Tibial artery (tissue), 4 donors: ENCODE measurements around the gene GPRIN2.
"Not testable (repeated sequence)": the region's sequence is repeated elsewhere in the genome, so short reads cannot be mapped to it uniquely, and the experiment has no call there.

ENCODE experiments used
- DNase-seq, 2 donors: peaks; one replicate each; pipeline ENCODE4 v3.0.0-alpha.2; 2019
- H3K27ac ChIP-seq, 2 donors: fragments of 200-600 bp; sonication (generic) in 1 of 2; 1 replicate in 1 of 2; 2 replicates in 1 of 2; pipeline ENCODE4 v1.5.1; 2018 to 2019; ENCODE audit warnings: mild to moderate bottlenecking in 1 of 2
- H3K27me3 ChIP-seq, 2 donors: fragments of 200-600 bp; sonication (generic) in 1 of 2; one replicate each; pipeline versions ENCODE4 v1.5.1 to v1.6.0; 2016 to 2019
- H3K36me3 ChIP-seq, 3 donors: fragments of 200-600 bp; sonication (generic) in 2 of 3; one replicate each; pipeline ENCODE4 v1.5.1; 2016 to 2019; ENCODE audit warnings: mild to moderate bottlenecking in 2 of 3
- H3K4me1 ChIP-seq, 4 donors: fragments of 200-600 bp; sonication (generic) in 2 of 4; 1 replicate in 3 of 4; 2 replicates in 1 of 4; pipeline ENCODE4 v1.5.1; 2016 to 2019
- H3K4me3 ChIP-seq, 2 donors: fragments of 200-600 bp; sonication (generic) in 1 of 2; 1 replicate in 1 of 2; 2 replicates in 1 of 2; pipeline ENCODE4 v1.5.1; 2018 to 2019; ENCODE audit warnings: mild to moderate bottlenecking in 2 of 2
- H3K9me3 ChIP-seq, 3 donors: fragments of 200-600 bp; sonication (generic) in 1 of 3; one replicate each; pipeline ENCODE4 v1.5.1; 2016 to 2019
- CTCF ChIP-seq, 2 experiments: fragments of 200-600 bp in 1 of 2; fragments of 450-650 bp in 1 of 2; IDR thresholded peaks; one replicate each; pipeline ENCODE4 v1.5.1; 2017 to 2019; ENCODE audit warnings: antibody characterized with exemption in 2 of 2, mild to moderate bottlenecking in 1 of 2, moderate library complexity in 1 of 2
- intact Hi-C: fragments of 100-400 bp; cut with DNase I; formaldehyde crosslinking; loops from one replicate; pipeline ENCODE4 v1.15.0; 2023; ENCODE audit warnings: low total_unique reads

GPRIN2 gene

GRCh38 chr10:46515366-46515765 is 41.1 kb downstream of the GPRIN2 start:
- H3K27ac ChIP-seq, result no peak overlapping the region
- H3K27me3 ChIP-seq, result peaks cover 0 to 19% of the 10 kb centered on the region in 2 donors
- H3K9me3 ChIP-seq, result no peaks in the 10 kb centered on the region
- no peak for TF ChIP-seq CTCF (IDR thresholded peaks at IDR 0.05)
- no peaks in the 10 kb centered on the region for H3K36me3 ChIP-seq
- no peak overlapping the region for H3K4me3 ChIP-seq
- DNase-seq, result no peak
- intact Hi-C loops, result no loop called here
- H3K4me1 ChIP-seq, result no peaks in the 10 kb centered on the region

- intact Hi-C loops, result no loop called here
- peaks cover 0 to 19% of the 10 kb centered on the region in 2 donors for H3K27me3 ChIP-seq
- no peaks in the 10 kb centered on the region for H3K9me3 ChIP-seq
- H3K36me3 ChIP-seq, result no peaks in the 10 kb centered on the region
- H3K27ac ChIP-seq, result no peak overlapping the region
- no peaks in the 10 kb centered on the region for H3K4me1 ChIP-seq
- no peak overlapping the region for H3K4me3 ChIP-seq
- DNase-seq, result no peak
- TF ChIP-seq CTCF (IDR thresholded peaks at IDR 0.05), result no peak
Observed at GRCh38 chr10:46514899-46515298, 41.6 kb downstream of the GPRIN2 start.

GRCh38 chr10:46514431-46514861 is 42.0 kb downstream of the GPRIN2 start:
- intact Hi-C loops, result no loop called here
- H3K4me3 ChIP-seq, result no peak overlapping the region
- no peaks in the 10 kb centered on the region for H3K4me1 ChIP-seq
- peaks cover 0 to 19% of the 10 kb centered on the region in 2 donors for H3K27me3 ChIP-seq
- no peaks in the 10 kb centered on the region for H3K36me3 ChIP-seq
- H3K27ac ChIP-seq, result no peak overlapping the region
- peak in 1 of 2 donors; percentile 59 for DNase-seq
- H3K9me3 ChIP-seq, result no peaks in the 10 kb centered on the region
- no peak for TF ChIP-seq CTCF (IDR thresholded peaks at IDR 0.05)

GRCh38 chr10:46513333-46513732 is 43.1 kb downstream of the GPRIN2 start:
- H3K27me3 ChIP-seq, result peaks cover 0 to 19% of the 10 kb centered on the region in 2 donors
- H3K27ac ChIP-seq, H3K4me1 ChIP-seq, intact Hi-C loops, H3K4me3 ChIP-seq, H3K9me3 ChIP-seq, DNase-seq, H3K36me3 ChIP-seq: not testable (repeated sequence)

GRCh38 chr10:46512725-46513124 is 43.7 kb downstream of the GPRIN2 start:
- DNase-seq, H3K4me3 ChIP-seq, H3K4me1 ChIP-seq, H3K9me3 ChIP-seq, intact Hi-C loops, H3K36me3 ChIP-seq, H3K27ac ChIP-seq: not testable (repeated sequence)
- peaks cover 0 to 19% of the 10 kb centered on the region in 2 donors for H3K27me3 ChIP-seq

GRCh38 chr10:46512002-46512401 is 44.5 kb downstream of the GPRIN2 start:
- H3K27me3 ChIP-seq, result peaks cover 0 to 17% of the 10 kb centered on the region in 2 donors
- DNase-seq, intact Hi-C loops, H3K36me3 ChIP-seq, H3K9me3 ChIP-seq, H3K4me3 ChIP-seq, H3K4me1 ChIP-seq, H3K27ac ChIP-seq: not testable (repeated sequence)
